Stomach (tissue), 4 donors: Measurements from ENCODE around the gene CORO7.

Experiments used
- CTCF ChIP-seq, 7 experiments: fragments of 450-650 bp in 4 of 7; fragments of 200-600 bp in 3 of 7; sonication (generic) in 3 of 7; IDR thresholded peaks; one replicate each; pipeline ENCODE4 v1.5.1; 2016 to 2019; ENCODE audit warnings: antibody characterized with exemption in 7 of 7, control low read depth in 2 of 7, mild to moderate bottlenecking in 1 of 7
- EP300 ChIP-seq: sonication (generic); formaldehyde crosslinking; IDR thresholded peaks from one replicate; pipeline ENCODE4 v1.6.1; 2017; ENCODE audit warnings: antibody characterized with exemption
- POLR2AphosphoS5 ChIP-seq, 3 donors: sonication (generic); formaldehyde crosslinking; IDR thresholded peaks; one replicate each; pipeline ENCODE4 v1.6.1; 2016; ENCODE audit warnings: antibody characterized with exemption in 3 of 3

DNA sequence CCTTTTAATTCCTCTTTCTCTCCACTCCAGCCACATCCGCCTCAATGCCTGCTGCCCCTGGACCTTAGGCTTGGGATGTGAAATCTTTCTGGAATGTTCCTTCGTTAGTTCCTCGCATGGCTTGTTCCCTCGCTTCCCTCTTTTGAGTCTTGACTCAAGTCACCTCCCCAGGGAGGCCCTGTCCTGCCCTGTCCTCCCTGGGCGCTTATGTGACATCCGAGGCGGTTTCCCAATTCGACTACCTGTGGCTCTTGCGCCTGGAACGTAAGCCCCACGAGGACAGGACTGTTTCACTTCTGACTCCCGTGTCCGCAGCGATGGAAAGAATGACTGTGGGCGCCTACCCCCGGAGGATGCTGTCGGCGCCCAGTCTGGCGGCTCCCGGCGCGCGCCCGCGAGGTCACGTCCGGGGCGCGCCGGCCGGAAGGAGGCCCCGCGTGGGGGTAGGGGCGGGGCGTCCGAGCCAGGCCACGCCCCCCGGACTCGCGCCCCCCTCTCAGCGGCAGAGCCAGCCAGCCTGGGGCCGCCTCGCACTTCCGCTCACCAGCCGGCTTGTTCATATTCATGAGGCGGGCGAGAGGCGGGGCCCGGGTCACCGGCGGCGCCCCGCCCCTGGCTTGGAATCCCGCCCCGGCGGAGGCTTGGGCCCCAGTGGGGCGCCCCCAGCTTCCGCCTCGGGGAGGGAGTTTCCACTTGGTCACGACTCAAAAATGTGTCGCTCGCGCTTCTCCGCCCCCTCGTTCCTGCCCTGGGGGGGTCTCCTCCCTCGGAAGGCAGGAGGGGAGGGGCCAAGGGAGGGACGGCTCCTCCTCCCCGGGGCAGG is 109.0 kb downstream of the CORO7 start:
- TF ChIP-seq CTCF (IDR thresholded peaks at IDR 0.05) (no peak), EP300 (no peak), POLR2AphosphoS5 (IDR thresholded peaks at IDR 0.05) (peak; percentile 61 to 88 (median 62))
